Ascending aorta (tissue), 2 donors: ENCODE results near the gene TSHZ3. TPM values are rescaled to one million over a fixed set of nuclear protein-coding genes. Genes with fewer than 3 reads are reported as not detected.

Experiments
- DNase-seq, 2 donors: peaks; one replicate each; pipeline ENCODE4 v3.0.0-alpha.2; 2019; ENCODE audit warnings: low spot score in 2 of 2
- H3K27ac ChIP-seq, 2 donors: fragments of 200-600 bp; sonication (generic); one replicate each; pipeline ENCODE4 v1.5.1; 2016 to 2017; ENCODE audit warnings: mild to moderate bottlenecking in 1 of 2
- H3K27me3 ChIP-seq: fragments of 200-600 bp; sonication (generic); one replicate; pipeline ENCODE4 v1.5.1; 2017
- H3K36me3 ChIP-seq, 2 donors: fragments of 200-600 bp; sonication (generic); one replicate each; pipeline ENCODE4 v1.5.1; 2016
- H3K4me1 ChIP-seq, 2 donors: fragments of 200-600 bp; sonication (generic); one replicate each; pipeline ENCODE4 v1.5.1; 2016 to 2017; ENCODE audit warnings: mild to moderate bottlenecking in 1 of 2
- H3K4me3 ChIP-seq, 2 donors: fragments of 200-600 bp; sonication (generic); one replicate each; pipeline ENCODE4 v1.5.1; 2016 to 2017; ENCODE audit warnings: mild to moderate bottlenecking in 1 of 2
- H3K9me3 ChIP-seq, 2 donors: fragments of 200-600 bp; sonication (generic); one replicate each; pipeline ENCODE4 v1.5.1; 2016
- intact Hi-C: fragments of 100-400 bp; cut with DNase I; formaldehyde crosslinking; loops from one replicate; pipeline ENCODE4 v1.15.1; 2023
- total RNA-seq: library from RNA; depleted of rRNA; stranded (reverse); fragments of >200 nt; gene quantifications from one replicate; pipeline ENCODE4 v1.1.0, GENCODE V29; 2016
- TF ChIP-seq, protein P1 (sequence below), 3 experiments: fragments of 200-600 bp in 2 of 3; fragments of 450-650 bp in 1 of 3; sonication (generic) in 2 of 3; IDR thresholded peaks; one replicate each; pipeline ENCODE4 v1.5.1; 2016 to 2019; ENCODE audit warnings: antibody characterized with exemption in 3 of 3, mild to moderate bottlenecking in 1 of 3, moderate library complexity in 1 of 3

TSHZ3 gene
- total RNA-seq, 1 donor from 2014 or later: 9.9 TPM

- no peaks in the 10 kb centered on the region for H3K9me3 ChIP-seq
- no peaks in the 10 kb centered on the region for H3K36me3 ChIP-seq
- H3K27me3 ChIP-seq: peaks cover 3% of the 10 kb centered on the region
- DNase-seq: peak in 1 of 2 donors; percentile 74
- peak overlapping the region; percentile 88 to 98 for H3K4me3 ChIP-seq
- H3K27ac ChIP-seq: peak overlapping the region; percentile 75 to 90
- H3K4me1 ChIP-seq: peaks cover 7 to 13% of the 10 kb centered on the region in 2 donors
- intact Hi-C loops: loop anchor here (10.0 kb wide), 1 partner anchor 1406 kb away; the partner anchor contains the start of gene URI1
- TF ChIP-seq, protein P1, sequence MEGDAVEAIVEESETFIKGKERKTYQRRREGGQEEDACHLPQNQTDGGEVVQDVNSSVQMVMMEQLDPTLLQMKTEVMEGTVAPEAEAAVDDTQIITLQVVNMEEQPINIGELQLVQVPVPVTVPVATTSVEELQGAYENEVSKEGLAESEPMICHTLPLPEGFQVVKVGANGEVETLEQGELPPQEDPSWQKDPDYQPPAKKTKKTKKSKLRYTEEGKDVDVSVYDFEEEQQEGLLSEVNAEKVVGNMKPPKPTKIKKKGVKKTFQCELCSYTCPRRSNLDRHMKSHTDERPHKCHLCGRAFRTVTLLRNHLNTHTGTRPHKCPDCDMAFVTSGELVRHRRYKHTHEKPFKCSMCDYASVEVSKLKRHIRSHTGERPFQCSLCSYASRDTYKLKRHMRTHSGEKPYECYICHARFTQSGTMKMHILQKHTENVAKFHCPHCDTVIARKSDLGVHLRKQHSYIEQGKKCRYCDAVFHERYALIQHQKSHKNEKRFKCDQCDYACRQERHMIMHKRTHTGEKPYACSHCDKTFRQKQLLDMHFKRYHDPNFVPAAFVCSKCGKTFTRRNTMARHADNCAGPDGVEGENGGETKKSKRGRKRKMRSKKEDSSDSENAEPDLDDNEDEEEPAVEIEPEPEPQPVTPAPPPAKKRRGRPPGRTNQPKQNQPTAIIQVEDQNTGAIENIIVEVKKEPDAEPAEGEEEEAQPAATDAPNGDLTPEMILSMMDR (IDR thresholded peaks at IDR 0.05): no peak
Observed at GRCh38 chr19:31350693-31351055, 1.4 kb upstream of the TSHZ3 start.

DNA sequence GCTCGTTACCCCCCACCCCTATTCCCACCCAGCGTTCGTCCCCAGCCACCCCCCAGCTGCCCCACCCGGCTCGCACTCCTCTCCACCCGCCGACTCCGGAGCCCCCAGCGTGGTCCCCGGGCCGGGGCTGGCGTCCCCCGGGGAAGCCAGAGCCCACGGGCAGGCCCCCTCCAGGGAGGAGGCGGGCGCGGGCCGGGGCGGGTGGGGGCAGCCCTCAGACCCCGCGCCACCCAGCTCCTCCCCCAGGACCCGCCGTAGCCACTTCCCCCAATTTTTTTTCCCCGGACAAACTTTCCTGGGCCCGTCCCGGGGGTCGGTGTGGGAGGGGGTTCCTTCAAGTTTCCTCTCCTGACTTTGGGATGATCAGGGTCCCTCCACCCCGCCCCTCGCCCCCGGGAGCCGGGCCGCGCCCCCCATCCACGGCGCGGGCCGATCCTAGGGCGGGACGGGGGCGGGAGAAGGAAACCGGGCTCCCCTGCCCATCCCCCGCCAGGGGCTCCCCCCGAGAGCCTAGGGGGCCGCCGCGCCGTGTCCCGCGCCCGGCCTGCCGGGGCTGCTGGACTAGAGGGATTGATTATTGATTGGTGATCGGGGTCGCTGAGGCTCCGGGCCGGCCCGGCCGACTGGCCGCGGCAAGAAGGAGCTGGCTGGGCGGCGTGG lies 927 bp upstream of the TSHZ3 start:
- TF ChIP-seq, protein P1 (IDR thresholded peaks at IDR 0.05): no peak
- H3K4me3 ChIP-seq: peak overlapping the region; percentile 88 to 98
- peaks cover 7 to 13% of the 10 kb centered on the region in 2 donors for H3K4me1 ChIP-seq
- peak in 1 of 2 donors; percentile 70 for DNase-seq
- no peaks in the 10 kb centered on the region for H3K9me3 ChIP-seq
- no peaks in the 10 kb centered on the region for H3K27me3 ChIP-seq
- intact Hi-C loops: loop anchor here (10.0 kb wide), 1 partner anchor 1405 kb away; the partner anchor contains the start of gene URI1
- peak overlapping the region; percentile 75 to 90 for H3K27ac ChIP-seq
- no peaks in the 10 kb centered on the region for H3K36me3 ChIP-seq

DNA sequence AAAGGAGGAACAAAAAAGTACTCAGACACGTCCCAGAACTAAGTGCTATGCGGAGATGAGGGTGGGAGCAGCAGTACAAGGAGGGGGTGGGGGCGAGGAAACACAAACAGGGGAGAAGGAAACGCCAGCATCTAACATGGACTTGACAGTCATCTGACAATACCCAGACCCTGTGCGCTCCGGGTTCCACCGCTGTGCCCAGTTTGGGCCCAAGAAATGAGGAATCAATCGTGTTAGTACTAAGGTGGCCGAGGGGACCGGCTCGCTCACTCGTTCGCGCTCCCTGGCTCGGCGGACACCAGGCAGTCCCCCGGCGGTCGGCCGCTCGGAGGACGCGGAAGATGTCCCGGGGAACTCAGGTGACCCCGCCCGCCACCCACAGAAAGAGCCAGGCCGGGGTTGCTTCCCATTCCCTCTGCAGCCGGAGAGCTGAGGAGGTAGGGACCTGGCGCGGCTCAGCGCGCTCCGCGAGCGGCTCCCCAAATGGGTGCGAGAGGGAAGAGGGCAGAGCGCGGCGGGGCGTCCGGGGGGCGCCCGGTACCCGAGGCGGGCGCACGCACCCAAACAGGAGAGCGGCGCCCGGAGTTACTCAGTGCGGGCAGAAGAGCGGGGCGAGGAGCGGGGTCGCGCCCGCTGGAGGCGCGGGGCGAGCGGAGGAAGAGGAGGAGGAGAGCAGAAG lies 616 bp downstream of the TSHZ3 start:
- no peaks in the 10 kb centered on the region for H3K36me3 ChIP-seq
- DNase-seq: no peak
- peak overlapping the region; percentile 54 to 90 for H3K27ac ChIP-seq
- H3K4me3 ChIP-seq: peak overlapping the region; percentile 88 to 98
- H3K9me3 ChIP-seq: no peaks in the 10 kb centered on the region
- TF ChIP-seq, protein P1 (IDR thresholded peaks at IDR 0.05): no peak
- H3K27me3 ChIP-seq: no peaks in the 10 kb centered on the region
- peaks cover 7 to 13% of the 10 kb centered on the region in 2 donors for H3K4me1 ChIP-seq
- intact Hi-C loops: loop anchor here (2.0 to 10.0 kb wide), 2 partner anchors 996 to 1232 kb away; partner anchors contain the start of genes PDCD5 and ZNF507

GRCh38 chr19:31347828-31348392 lies 1.3 kb downstream of the TSHZ3 start:
- peak in 1 of 2 donors; percentile 61 for DNase-seq
- Histone ChIP-seq H3K27ac (peak overlapping the region; percentile 2 to 38), H3K4me3 (peak overlapping the region in 1 of 2 donors; percentile 98), H3K27me3 (no peaks in the 10 kb centered on the region), H3K36me3 (no peaks in the 10 kb centered on the region), H3K4me1 (peaks cover 7 to 13% of the 10 kb centered on the region in 2 donors), H3K9me3 (no peaks in the 10 kb centered on the region)
- TF ChIP-seq, protein P1 (IDR thresholded peaks at IDR 0.05): no peak
- intact Hi-C loops: loop anchor here (2.0 to 10.0 kb wide), 2 partner anchors 997 to 1233 kb away; partner anchors contain the start of genes PDCD5 and ZNF507

GRCh38 chr19:31347354-31347753 lies 1.9 kb downstream of the TSHZ3 start:
- no peak for DNase-seq
- Histone ChIP-seq H3K4me1 (peaks cover 7 to 13% of the 10 kb centered on the region in 2 donors), H3K27me3 (no peaks in the 10 kb centered on the region), H3K9me3 (no peaks in the 10 kb centered on the region), H3K4me3 (peak overlapping the region in 1 of 2 donors; percentile 98), H3K27ac (peak overlapping the region; percentile 2 to 38), H3K36me3 (no peaks in the 10 kb centered on the region)
- intact Hi-C loops: loop anchor here (10.0 kb wide), 1 partner anchor 997 kb away; the partner anchor contains the start of gene ZNF507
- TF ChIP-seq, protein P1 (IDR thresholded peaks at IDR 0.05): no peak
